ENCODE data around the gene PIAS4.

The PIAS4 gene

DNA sequence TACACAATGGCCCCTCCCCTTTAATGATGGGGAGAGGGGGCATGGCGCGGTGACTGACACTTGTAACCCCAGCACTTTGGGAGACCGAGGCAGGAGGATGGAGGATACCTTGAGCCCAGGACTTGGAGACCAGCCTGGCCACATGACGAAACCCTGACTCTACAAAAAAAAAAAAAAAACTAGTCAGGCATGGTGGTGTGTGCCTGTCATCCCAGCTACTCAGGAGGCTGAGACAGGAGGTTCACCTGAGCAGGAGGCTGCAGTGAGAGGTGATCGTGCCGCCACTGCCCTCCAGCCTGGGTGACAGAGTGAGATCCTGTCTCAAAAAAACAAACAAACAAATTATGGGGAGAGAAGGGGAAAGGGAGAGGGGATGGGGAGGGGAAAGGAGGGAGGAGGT is 72.9 kb downstream of the PIAS4 start:
- no peak for DNase-seq

DNA sequence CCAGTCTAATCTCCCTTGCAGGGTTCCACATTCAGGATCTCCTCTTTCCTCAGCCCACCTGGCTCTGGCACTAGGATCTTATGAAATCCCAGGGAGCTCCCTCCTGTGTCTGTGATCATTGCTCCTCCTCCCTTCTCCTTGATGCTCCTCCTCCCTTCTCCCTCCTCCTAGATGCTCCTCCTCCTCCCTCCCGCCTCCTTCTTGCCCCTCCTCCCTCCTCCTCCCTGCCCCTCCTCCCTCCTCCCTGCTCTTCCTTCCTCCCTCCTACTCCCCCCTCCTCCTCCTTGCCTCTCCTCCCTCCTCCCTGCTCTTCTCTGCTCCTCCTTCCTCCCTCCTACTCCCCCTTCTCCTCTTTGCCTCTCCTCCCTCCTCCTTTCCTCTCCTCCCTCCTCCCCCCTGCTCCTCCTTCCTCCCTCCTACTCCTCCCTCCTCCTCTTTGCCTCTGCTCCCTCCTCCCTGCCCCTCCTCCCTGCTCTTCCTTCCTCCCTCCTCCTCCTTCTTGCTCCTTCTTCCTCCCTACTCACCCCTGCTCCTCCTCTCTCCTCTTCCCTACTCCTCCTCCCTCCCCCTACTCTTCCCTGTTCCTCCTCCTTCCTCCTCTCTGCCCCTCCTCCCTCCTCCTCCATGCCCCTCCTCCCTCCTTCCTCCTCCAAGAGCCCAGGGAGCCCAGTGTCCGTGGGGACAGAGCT is 74.0 kb downstream of the PIAS4 start:
- DNase-seq = no peak

DNA sequence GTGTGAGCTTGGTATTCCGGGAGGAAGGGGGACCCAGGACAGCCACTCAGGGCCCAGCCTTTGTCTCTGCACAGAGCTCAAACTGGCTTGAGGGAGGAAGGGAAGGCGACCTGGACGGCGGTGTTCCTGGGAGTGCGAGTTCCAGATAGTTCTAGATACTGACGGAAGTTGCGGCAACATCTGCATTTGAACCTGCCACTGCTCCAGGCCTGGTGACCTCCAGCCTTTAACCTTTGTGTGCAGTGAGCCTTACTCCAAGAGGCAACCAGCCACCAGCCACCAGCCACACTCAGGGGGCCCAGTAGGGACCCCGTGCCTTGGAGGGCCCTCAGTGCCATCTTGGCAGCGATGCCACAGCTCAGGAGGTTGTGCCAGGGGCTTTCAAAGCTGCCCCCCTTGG is 74.6 kb downstream of the PIAS4 start:
- no peak for DNase-seq

DNA sequence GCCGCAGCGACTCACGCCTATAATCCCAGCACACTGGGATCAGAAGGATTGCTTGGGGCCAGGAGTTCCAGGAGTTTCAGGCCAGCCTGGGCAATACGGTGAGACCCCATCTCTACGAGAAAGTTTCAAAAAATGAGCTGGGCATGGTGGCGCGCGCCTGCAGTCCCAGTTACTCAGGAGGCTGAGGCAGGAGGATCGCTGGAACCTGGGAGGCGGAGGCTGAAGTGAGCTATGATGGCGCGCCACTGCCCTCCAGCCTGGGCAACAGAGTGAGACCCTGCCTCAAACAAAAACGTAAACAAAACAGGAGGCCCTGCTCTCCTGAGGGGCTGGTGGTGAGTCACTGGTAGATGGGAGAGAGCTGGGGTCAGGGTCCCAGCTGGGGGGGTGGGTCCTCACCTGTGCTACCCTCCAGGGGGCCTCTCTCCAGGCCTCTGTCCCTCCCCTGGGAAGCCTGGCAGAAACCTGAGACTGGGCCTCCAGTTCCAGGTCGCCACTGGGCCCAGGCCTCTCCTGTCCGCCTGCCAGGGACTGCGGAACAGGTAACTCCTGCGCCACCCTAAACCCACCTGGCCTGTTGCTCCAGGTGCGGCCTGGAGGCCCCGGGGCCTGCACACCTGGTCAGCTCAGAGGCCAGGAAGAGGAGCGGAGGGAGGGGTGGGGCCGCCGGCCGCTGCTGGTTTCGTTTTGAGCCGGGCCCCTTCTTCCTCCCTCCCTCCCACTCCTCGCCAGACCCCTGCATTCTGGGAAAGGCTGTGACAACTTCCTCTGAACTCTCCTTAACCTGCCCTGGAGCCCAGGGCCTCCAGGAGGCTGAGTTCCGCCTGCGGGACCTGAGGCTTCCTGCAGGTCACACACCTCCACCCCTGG is 76.4 kb downstream of the PIAS4 start:
- no peak for DNase-seq

DNA sequence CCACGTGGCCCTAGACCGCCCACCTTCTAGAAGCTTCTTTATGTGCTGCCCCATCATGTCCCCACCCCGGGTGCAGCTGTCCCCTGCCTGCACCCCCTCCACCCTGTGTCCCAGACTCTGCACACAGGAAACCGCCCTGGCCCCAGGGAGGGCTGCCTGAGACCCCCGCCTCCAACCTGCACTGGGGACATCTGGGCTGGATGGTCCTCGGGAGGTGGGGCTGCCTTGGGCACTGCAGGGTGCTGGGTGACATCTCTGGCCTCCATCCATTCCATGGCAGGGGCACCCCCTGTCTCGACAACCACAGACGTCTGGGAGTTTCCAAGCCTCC is 77.0 kb downstream of the PIAS4 start:
- DNase-seq = no peak

DNA sequence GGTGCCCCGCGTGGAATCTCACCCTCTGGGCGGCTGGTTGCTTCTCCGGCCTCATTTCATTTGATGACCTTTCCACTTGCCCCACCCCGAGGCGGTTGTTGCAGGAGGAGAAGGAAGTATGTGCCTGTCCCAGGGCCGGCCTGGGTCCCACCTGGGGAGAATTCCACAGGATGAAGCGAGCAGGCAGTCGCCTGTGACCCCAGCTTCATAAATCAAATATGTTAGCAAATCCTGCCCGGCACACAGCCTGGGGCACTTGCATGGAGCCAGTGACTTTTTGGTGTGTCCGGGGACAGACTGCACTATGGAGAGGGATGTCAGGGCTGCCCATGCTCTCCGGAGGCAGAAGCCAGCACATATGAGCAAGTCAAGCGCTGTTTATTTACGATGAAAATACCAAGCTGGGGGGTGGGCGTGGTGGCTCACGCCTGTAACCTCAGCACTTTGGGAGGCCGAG is 78.9 kb downstream of the PIAS4 start:
- DNase-seq = no peak

DNA sequence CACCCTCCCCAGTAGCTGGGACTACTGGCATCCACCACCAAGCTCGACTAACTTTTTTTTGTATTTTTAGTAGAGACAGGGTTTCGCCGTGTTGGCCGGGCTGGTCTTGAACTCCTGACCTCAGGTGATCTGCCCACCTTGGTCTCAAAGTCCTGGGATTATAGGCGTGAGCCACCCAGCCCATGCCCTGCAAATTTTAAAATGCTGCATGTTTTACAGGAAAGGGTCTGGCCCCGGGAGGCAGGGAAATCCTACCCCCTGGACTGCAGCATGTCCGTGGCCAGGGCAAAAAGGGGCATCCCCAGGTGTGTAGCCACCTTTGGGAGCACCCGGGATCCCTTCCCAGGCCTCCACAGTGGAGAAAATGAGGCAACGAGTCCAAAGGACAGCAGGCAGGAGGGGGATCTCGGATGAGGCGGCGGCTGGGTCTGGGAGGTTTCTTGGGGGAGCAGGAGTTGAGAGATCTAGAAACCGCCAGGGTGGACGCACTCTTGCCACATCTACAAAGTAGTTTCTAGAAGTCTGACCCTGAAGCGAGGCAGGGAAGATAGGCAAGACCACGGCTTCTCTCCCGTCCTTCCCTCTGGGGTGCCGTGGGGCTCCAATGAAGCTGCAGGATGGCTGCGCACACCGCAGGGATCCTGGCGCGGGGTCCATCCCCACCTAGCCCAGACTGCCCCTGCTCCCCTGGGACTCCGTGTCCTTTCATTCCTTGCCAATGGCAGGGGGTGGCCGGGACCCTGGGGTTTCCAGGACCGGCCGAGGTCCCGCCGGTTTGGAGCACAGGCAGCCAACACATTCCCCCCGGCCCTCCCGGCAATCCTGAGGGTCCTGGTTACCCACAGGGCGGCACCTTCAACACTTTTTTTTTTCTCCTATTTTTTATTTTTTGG is 80.5 kb downstream of the PIAS4 start:
- DNase-seq = no peak

DNA sequence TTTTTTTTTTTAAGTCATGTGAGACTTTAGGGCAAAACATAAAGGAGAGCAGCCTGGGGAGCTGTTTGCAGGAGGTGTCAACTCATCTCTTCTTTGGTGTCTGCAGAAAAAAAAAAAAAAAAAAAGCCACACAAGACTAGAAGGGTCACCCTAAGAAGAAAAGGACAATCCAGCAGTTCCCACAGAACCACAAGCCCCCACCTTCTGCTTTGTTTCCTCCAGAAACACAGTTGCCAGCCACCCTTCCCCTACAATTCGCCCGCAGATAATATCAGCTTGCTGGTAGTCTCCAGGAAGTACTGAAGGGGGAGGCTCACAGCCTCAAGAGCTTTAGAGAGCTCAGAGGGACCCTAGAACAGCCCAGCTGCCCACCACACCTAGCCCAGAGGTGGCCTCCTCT is 81.4 kb downstream of the PIAS4 start:
- DNase-seq = no peak
